ENCODE measurements around the gene CDRT15.

DNA sequence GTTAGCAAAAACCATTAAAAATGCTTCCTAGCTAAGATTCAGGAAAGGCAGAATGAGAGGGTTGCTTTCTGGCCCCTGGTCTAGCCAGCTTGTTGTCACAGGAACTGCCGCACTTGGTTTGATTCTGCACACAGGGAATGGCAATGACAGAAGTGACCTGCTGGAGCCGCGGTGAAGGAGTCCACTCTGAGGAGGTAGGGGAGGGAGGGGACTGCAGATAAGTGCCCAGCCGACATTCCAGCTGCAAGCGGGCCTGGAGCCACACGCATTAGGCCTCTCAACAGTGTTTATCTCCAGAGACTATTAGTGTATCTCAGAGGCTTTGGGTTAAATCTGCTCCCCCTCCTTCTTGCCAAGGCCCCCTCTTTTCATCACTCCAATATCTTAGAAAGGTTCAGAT is 38.6 kb downstream of the CDRT15 start:
- TF ChIP-seq CTCF (IDR thresholded peaks at IDR 0.05) (peak in 4 of 6 experiments; percentile 22 to 38 (median 32)), POLR2A (IDR thresholded peaks at IDR 0.05) (no peak)
